Adrenal gland (tissue), 12 donors: ENCODE data around the gene KRTAP3-2. TPM values are rescaled to one million over a fixed set of nuclear protein-coding genes. Genes with fewer than 3 reads are reported as not detected.

Source experiments
- DNase-seq, 7 donors: peaks; one replicate each; pipeline ENCODE4 v3.0.0-alpha.2; 2019 to 2020
- H3K27ac ChIP-seq, 5 donors: fragments of 200-600 bp; sonication (generic) in 4 of 5; 1 replicate in 3 of 5; 2 replicates in 2 of 5; pipeline versions ENCODE4 v1.5.1 to v1.8.0; 2016 to 2020; ENCODE audit warnings: mild to moderate bottlenecking in 1 of 5
- H3K27me3 ChIP-seq: fragments of 200-600 bp; 2 replicates; pipeline ENCODE4 v1.8.0; 2021
- H3K36me3 ChIP-seq, 2 donors: fragments of 200-600 bp; replicated peaks in 1 of 2; 1 replicate in 1 of 2; 2 replicates in 1 of 2; pipeline versions ENCODE4 v1.5.1 to v1.8.0; 2018 to 2022
- H3K4me1 ChIP-seq, 2 donors: fragments of 200-600 bp; replicated peaks in 1 of 2; 1 replicate in 1 of 2; 2 replicates in 1 of 2; pipeline versions ENCODE4 v1.5.1 to v1.8.0; 2018 to 2021
- H3K4me3 ChIP-seq, 4 donors: fragments of 200-600 bp; sonication (generic) in 3 of 4; one replicate each; pipeline ENCODE4 v1.5.1; 2016 to 2018
- H3K9me3 ChIP-seq, 3 donors: fragments of 200-600 bp; sonication (generic) in 1 of 3; replicated peaks in 1 of 3; 1 replicate in 2 of 3; 2 replicates in 1 of 3; pipeline versions ENCODE4 v1.5.1 to v1.8.0; 2016 to 2021
- POLR2A ChIP-seq, 2 donors: fragments of 450-650 bp; IDR thresholded peaks; one replicate each; pipeline ENCODE4 v1.6.1; 2017; ENCODE audit warnings: antibody characterized with exemption in 2 of 2, mild to moderate bottlenecking in 2 of 2, moderate library complexity in 1 of 2
- WGBS, 4 donors: extraction: QIAGEN DNeasy Blood & Tissue Kit in 2 of 4; methylation state at CpG; one replicate each; pipeline versions ENCODE4 v1.1.5 to v1.1.7; 2013 to 2017; 5-methylcytosine and 5-hydroxymethylcytosine counted together
- intact Hi-C, 2 donors: fragments of 100-400 bp; cut with DNase I; formaldehyde crosslinking; loops; one replicate each; pipeline versions ENCODE4 v1.14.1 to v1.15.0; 2022 to 2023
- polyA plus RNA-seq, 3 donors: library from polyadenylated mRNA; stranded (reverse); fragments of 200-250 nt in 2 of 3; fragments of 350-450 nt in 1 of 3; fragmentation: Illumina TruSeq in 1 of 3; extraction: RNeasy Lipid Tissue Mini Kit (QIAGEN cat#74804) in 1 of 3; gene quantifications; one replicate each; pipeline ENCODE4 v1.2.3, GENCODE V29; 2013 to 2014
- total RNA-seq, 9 donors: library from RNA; depleted of rRNA in 4 of 9; stranded (reverse); fragments of >200 nt in 4 of 9; fragments of 120-200 nt in 1 of 9; fragmentation: NEBNext Ultra II Directional in 1 of 9; extraction: Animal tissue kit (Norgen Biotek cat#: 25700) in 1 of 9; gene quantifications; one replicate each; pipeline versions ENCODE4 v1.1.0 to v1.2.4, GENCODE V29; 2013 to 2023
- TF ChIP-seq, protein P1 (sequence below), 6 experiments: fragments of 450-650 bp in 4 of 6; fragments of 200-600 bp in 2 of 6; sonication (generic) in 1 of 6; IDR thresholded peaks; 1 replicate in 5 of 6; 2 replicates in 1 of 6; pipeline versions ENCODE4 v1.5.1 to v1.8.0; 2016 to 2021; ENCODE audit warnings: antibody characterized with exemption in 6 of 6, mild to moderate bottlenecking in 2 of 6, moderate library complexity in 1 of 6
- donor health status: healthy with polysubstance abuse.
- donor health status: Bipolar disorder and iron deficiency.
- donor health status: DM: yes; HTN: yes; CAD: no.
- donor health status: DM: no; HTN: no; CAD: no.
- donor health status: DM: no; HTN: no; CAD: no.
- donor health status: DM: yes; HTN: yes; CAD: no.

Gene KRTAP3-2
- total and polyA plus RNA-seq, 12 donors, result not detected

GRCh38 chr17:41004397-41004796 lies 4.7 kb upstream of the KRTAP3-2 start:
- intact Hi-C loops, result no loop called here
- WGBS, 4 donors, result 79 to 99% (median 92%) methylated on average over 3 of the region's 3 CpGs
- TF ChIP-seq, protein P1, sequence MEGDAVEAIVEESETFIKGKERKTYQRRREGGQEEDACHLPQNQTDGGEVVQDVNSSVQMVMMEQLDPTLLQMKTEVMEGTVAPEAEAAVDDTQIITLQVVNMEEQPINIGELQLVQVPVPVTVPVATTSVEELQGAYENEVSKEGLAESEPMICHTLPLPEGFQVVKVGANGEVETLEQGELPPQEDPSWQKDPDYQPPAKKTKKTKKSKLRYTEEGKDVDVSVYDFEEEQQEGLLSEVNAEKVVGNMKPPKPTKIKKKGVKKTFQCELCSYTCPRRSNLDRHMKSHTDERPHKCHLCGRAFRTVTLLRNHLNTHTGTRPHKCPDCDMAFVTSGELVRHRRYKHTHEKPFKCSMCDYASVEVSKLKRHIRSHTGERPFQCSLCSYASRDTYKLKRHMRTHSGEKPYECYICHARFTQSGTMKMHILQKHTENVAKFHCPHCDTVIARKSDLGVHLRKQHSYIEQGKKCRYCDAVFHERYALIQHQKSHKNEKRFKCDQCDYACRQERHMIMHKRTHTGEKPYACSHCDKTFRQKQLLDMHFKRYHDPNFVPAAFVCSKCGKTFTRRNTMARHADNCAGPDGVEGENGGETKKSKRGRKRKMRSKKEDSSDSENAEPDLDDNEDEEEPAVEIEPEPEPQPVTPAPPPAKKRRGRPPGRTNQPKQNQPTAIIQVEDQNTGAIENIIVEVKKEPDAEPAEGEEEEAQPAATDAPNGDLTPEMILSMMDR (IDR thresholded peaks at IDR 0.05), result no peak
- TF ChIP-seq POLR2A (IDR thresholded peaks at IDR 0.05), result no peak

DNA sequence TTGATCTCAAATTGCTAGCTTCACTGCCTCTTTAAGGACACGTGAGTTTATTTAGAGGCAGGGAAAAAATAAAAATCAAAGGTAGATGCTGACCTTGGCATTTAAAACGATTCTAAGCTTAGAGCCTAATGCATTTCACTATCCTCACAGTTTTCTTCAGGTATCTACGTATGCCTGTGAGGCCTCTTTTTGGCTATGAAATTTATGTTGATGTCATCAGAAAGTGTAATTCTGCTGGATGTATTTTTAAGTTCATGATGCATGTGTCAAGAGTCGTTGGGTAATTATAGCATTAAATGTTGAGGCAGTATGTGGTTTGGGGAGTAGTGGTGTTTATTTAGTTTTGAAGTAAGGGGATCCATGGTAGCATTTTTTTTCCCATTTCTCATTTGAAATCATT lies 4.2 kb upstream of the KRTAP3-2 start:
- Histone ChIP-seq H3K27me3 (no peaks in the 10 kb centered on the region), H3K36me3 (no peaks in the 10 kb centered on the region), H3K4me1 (no peaks in the 10 kb centered on the region), H3K27ac (no peak overlapping the region), H3K4me3 (no peak overlapping the region), H3K9me3 (no peaks in the 10 kb centered on the region)
- WGBS, 4 donors, result 35 to 47% (median 38%) methylated on average over 4 of the region's 4 CpGs
- DNase-seq, result no peak
- intact Hi-C loops, result no loop called here
- TF ChIP-seq, protein P1 (IDR thresholded peaks at IDR 0.05), result no peak
- no peak for TF ChIP-seq POLR2A (IDR thresholded peaks at IDR 0.05)

More at GRCh38 chr17:41004397-41004796, 4.7 kb upstream of the KRTAP3-2 start:
- H3K4me1 ChIP-seq, result no peaks in the 10 kb centered on the region
- no peak overlapping the region for H3K27ac ChIP-seq
- no peaks in the 10 kb centered on the region for H3K36me3 ChIP-seq
- no peaks in the 10 kb centered on the region for H3K27me3 ChIP-seq
- no peak for DNase-seq
- no peak overlapping the region for H3K4me3 ChIP-seq
- H3K9me3 ChIP-seq, result no peaks in the 10 kb centered on the region

- Histone ChIP-seq H3K36me3 (no peaks in the 10 kb centered on the region), H3K27me3 (no peaks in the 10 kb centered on the region), H3K9me3 (no peaks in the 10 kb centered on the region), H3K27ac (no peak overlapping the region), H3K4me1 (no peaks in the 10 kb centered on the region), H3K4me3 (no peak overlapping the region)
- no peak for DNase-seq
- 54 to 62% (median 58%) methylated on average over 5 of the region's 5 CpGs for WGBS, 4 donors
- TF ChIP-seq, protein P1 (IDR thresholded peaks at IDR 0.05), result no peak
- TF ChIP-seq POLR2A (IDR thresholded peaks at IDR 0.05), result no peak
- intact Hi-C loops, result no loop called here
These were observed 3.1 kb upstream of the KRTAP3-2 start for GRCh38 chr17:41002814-41003213.

GRCh38 chr17:41001795-41002194 lies 2.1 kb upstream of the KRTAP3-2 start:
- H3K27ac ChIP-seq, result no peak overlapping the region
- peaks cover 5% of the 10 kb centered on the region for H3K27me3 ChIP-seq
- no peaks in the 10 kb centered on the region for H3K9me3 ChIP-seq
- H3K4me3 ChIP-seq, result no peak overlapping the region
- H3K4me1 ChIP-seq, result no peaks in the 10 kb centered on the region
- WGBS, 4 donors, result 77 to 83% (median 82%) methylated on average over 4 of the region's 4 CpGs
- intact Hi-C loops, result no loop called here
- TF ChIP-seq, protein P1 (IDR thresholded peaks at IDR 0.05), result no peak
- TF ChIP-seq POLR2A (IDR thresholded peaks at IDR 0.05), result no peak
- no peak for DNase-seq
- no peaks in the 10 kb centered on the region for H3K36me3 ChIP-seq
